Caco-2 (cell line): ENCODE measurements around the gene PTTG1IP. TPM values are rescaled to one million over a fixed set of nuclear protein-coding genes. Genes with fewer than 3 reads are reported as not detected.

Source experiments
- BruUV-seq: library from RNA; stranded (reverse); fragments of 400-500 nt; replicated peaks from 2 replicates; lab custom pipeline; 2021; lab: Mats Ljungman, UMichigan
- CTCF ChIA-PET: fragments of 300-600 bp; sonication (Branson Sonifier 250); formaldehyde crosslinking; loops from one replicate; lab custom pipeline; 2022; ENCODE audit warnings: antibody characterized with exemption; lab: Charles Lee
- POLR2A ChIA-PET: fragments of 300-600 bp; sonication (Branson Sonifier 250); formaldehyde crosslinking; loops from one replicate; lab custom pipeline; 2022; ENCODE audit warnings: antibody characterized with exemption; lab: Charles Lee
- DNase-seq, 2 experiments: peaks; one replicate each; pipeline versions ENCODE4 v3.0.0 to v3.0.0-alpha.2; 2020 to 2022
- H3K27me3 ChIP-seq: replicated peaks from 2 replicates; pipeline ENCODE4 v1.6.0; 2011; ENCODE audit warnings: low read length; ENCODE audit not compliant: control insufficient read depth, insufficient read depth
- H3K36me3 ChIP-seq: 2 replicates; pipeline ENCODE4 v1.5.1; 2011; ENCODE audit warnings: low read length; ENCODE audit not compliant: control insufficient read depth, insufficient read depth
- H3K4me1 ChIP-seq: fragments of 250-450 bp; sonication (Bioruptor Pico); 2 replicates; pipeline ENCODE4 v1.5.1; 2020; ENCODE audit warnings: mild to moderate bottlenecking
- H3K4me3 ChIP-seq: 2 replicates; pipeline ENCODE4 v1.5.1; 2011; ENCODE audit warnings: low read depth, mild to moderate bottlenecking, control low read depth, low read length
- H3K9me3 ChIP-seq: fragments of 250-450 bp; sonication (Bioruptor Pico); 2 replicates; pipeline ENCODE4 v1.5.1; 2020; ENCODE audit warnings: mild to moderate bottlenecking, moderate library complexity
- H3K27ac Mint-ChIP-seq: one replicate; pipeline ENCODE4 v1.8.0; 2022; ENCODE audit warnings: mixed read lengths; ENCODE audit not compliant: unreplicated experiment
- H3K27me3 Mint-ChIP-seq: one replicate; pipeline ENCODE4 v1.8.0; 2022; ENCODE audit warnings: mixed read lengths; ENCODE audit not compliant: insufficient read depth, unreplicated experiment
- H3K36me3 Mint-ChIP-seq: one replicate; pipeline ENCODE4 v1.8.0; 2022; ENCODE audit warnings: mild to moderate bottlenecking, mixed read lengths; ENCODE audit not compliant: insufficient read depth, unreplicated experiment
- H3K4me1 Mint-ChIP-seq: one replicate; pipeline ENCODE4 v1.8.0; 2022; ENCODE audit warnings: low read depth, mixed read lengths; ENCODE audit not compliant: unreplicated experiment
- H3K4me3 Mint-ChIP-seq: one replicate; pipeline ENCODE4 v1.8.0; 2022; ENCODE audit warnings: mild to moderate bottlenecking, moderate library complexity, mixed read lengths; ENCODE audit not compliant: unreplicated experiment
- H3K9me3 Mint-ChIP-seq: one replicate; pipeline ENCODE4 v1.8.0; 2022; ENCODE audit warnings: mixed read lengths; ENCODE audit not compliant: unreplicated experiment
- CTCF ChIP-seq, 2 experiments: fragments of 200-600 bp in 1 of 2; IDR thresholded peaks; 1 replicate in 1 of 2; 2 replicates in 1 of 2; pipeline versions ENCODE4 v1.5.1 to v1.8.0; 2011 to 2022; ENCODE audit warnings: antibody characterized with exemption in 1 of 2, control low read depth in 1 of 2, inconsistent platforms in 1 of 2, low read depth in 1 of 2, low read length in 1 of 2, mild to moderate bottlenecking in 1 of 2, moderate library complexity in 1 of 2; ENCODE audit not compliant: insufficient read depth in 1 of 2, severe bottlenecking in 1 of 2, unreplicated experiment in 1 of 2
- intact Hi-C: fragments of 100-400 bp; cut with micrococcal nuclease; formaldehyde crosslinking; loops from one replicate; pipeline ENCODE4 v1.10.0; 2022; ENCODE audit not compliant: unreplicated experiment
- total RNA-seq: library from RNA; stranded (reverse); gene quantifications from 2 replicates; pipeline ENCODE4 v1.2.3, GENCODE V29; 2022

Gene PTTG1IP
- total RNA-seq, 1 experiment from 2014 or later = 296 TPM

- POLR2A ChIA-PET = no interaction called here
- H3K27me3 Mint-ChIP-seq = peaks cover 4% of the 10 kb centered on the region
- intact Hi-C loops = no loop called here
Measured at GRCh38 chr21:44890961-44891541, 17.6 kb upstream of the PTTG1IP start.

GRCh38 chr21:44890338-44890931 is 16.9 kb upstream of the PTTG1IP start:
- peak in 1 of 2 experiments; percentile 14 for DNase-seq
- Mint-ChIP-seq H3K27me3 (peaks cover 4% of the 10 kb centered on the region), H3K27ac (no peak overlapping the region), H3K4me1 (no peaks in the 10 kb centered on the region), H3K4me3 (no peak overlapping the region), H3K36me3 (no peaks in the 10 kb centered on the region), H3K9me3 (no peaks in the 10 kb centered on the region)
- Histone ChIP-seq H3K4me3 (no peak overlapping the region), H3K27me3 (no peaks in the 10 kb centered on the region), H3K36me3 (no peaks in the 10 kb centered on the region), H3K4me1 (no peaks in the 10 kb centered on the region), H3K9me3 (no peaks in the 10 kb centered on the region)
- CTCF ChIA-PET = no interaction called here
- no TSS peak for BruUV-seq
- TF ChIP-seq CTCF (IDR thresholded peaks at IDR 0.05; ENCODE audit: insufficient read depth in 1 of 2, low read depth in 1 of 2, low read length in 1 of 2, severe bottlenecking in 1 of 2, unreplicated experiment in 1 of 2) = no peak
- intact Hi-C loops = no loop called here
- POLR2A ChIA-PET = no interaction called here

More at GRCh38 chr21:44890961-44891541, 17.6 kb upstream of the PTTG1IP start:
- BruUV-seq = no TSS peak
- Histone ChIP-seq H3K27me3 (no peaks in the 10 kb centered on the region), H3K36me3 (no peaks in the 10 kb centered on the region), H3K4me1 (no peaks in the 10 kb centered on the region), H3K4me3 (no peak overlapping the region), H3K9me3 (no peaks in the 10 kb centered on the region)
- Mint-ChIP-seq H3K9me3 (no peaks in the 10 kb centered on the region), H3K4me3 (no peak overlapping the region), H3K36me3 (no peaks in the 10 kb centered on the region), H3K4me1 (no peaks in the 10 kb centered on the region), H3K27ac (no peak overlapping the region)
- no peak for DNase-seq
- no peak for TF ChIP-seq CTCF (IDR thresholded peaks at IDR 0.05; ENCODE audit: insufficient read depth in 1 of 2, low read depth in 1 of 2, low read length in 1 of 2, severe bottlenecking in 1 of 2, unreplicated experiment in 1 of 2)
- CTCF ChIA-PET = no interaction called here

- no peaks in the 10 kb centered on the region for H3K9me3 Mint-ChIP-seq
- intact Hi-C loops = no loop called here
Measured at GRCh38 chr21:44889625-44890337, 16.3 kb upstream of the PTTG1IP start.

More at GRCh38 chr21:44889625-44890337, 16.3 kb upstream of the PTTG1IP start:
- H3K4me1 Mint-ChIP-seq = no peaks in the 10 kb centered on the region
- no peak for DNase-seq
- H3K36me3 ChIP-seq = no peaks in the 10 kb centered on the region
- no peak overlapping the region for H3K4me3 ChIP-seq
- H3K27me3 ChIP-seq = no peaks in the 10 kb centered on the region
- CTCF ChIA-PET = no interaction called here
- no TSS peak for BruUV-seq
- H3K36me3 Mint-ChIP-seq = no peaks in the 10 kb centered on the region
- POLR2A ChIA-PET = no interaction called here
- no peaks in the 10 kb centered on the region for H3K9me3 ChIP-seq
- TF ChIP-seq CTCF (IDR thresholded peaks at IDR 0.05; ENCODE audit: insufficient read depth in 1 of 2, low read depth in 1 of 2, low read length in 1 of 2, severe bottlenecking in 1 of 2, unreplicated experiment in 1 of 2) = no peak
- peaks cover 4% of the 10 kb centered on the region for H3K27me3 Mint-ChIP-seq
- H3K4me3 Mint-ChIP-seq = no peak overlapping the region
- no peaks in the 10 kb centered on the region for H3K4me1 ChIP-seq
- H3K27ac Mint-ChIP-seq = no peak overlapping the region
